T-helper 1 cell (primary cell): Measurements from ENCODE around the gene RNU1-4.
A peak's percentile ranks its signal among the peaks of the same experiment; 100 is the strongest.
"Not testable (repeated sequence)": the region's sequence is repeated elsewhere in the genome, so short reads cannot be mapped to it uniquely, and the experiment has no call there.

Experiments used
- DNase-seq, 5 donors: peaks; one replicate each; pipeline ENCODE4 v3.0.0-alpha.2; 2012 to 2020

The RNU1-4 gene

GRCh38 chr1:16728243-16728949 lies 11.9 kb upstream of the RNU1-4 start:
- DNase-seq = peak in 1 of 5 donors; percentile 12

- not testable (repeated sequence) for DNase-seq
Measured at GRCh38 chr1:16732254-16732896, 7.9 kb upstream of the RNU1-4 start.

- DNase-seq = not testable (repeated sequence)
Measured at GRCh38 chr1:16741230-16741629, 914 bp downstream of the RNU1-4 start.

- DNase-seq = not testable (repeated sequence)
Measured at GRCh38 chr1:16747660-16748059, 7.3 kb downstream of the RNU1-4 start.

GRCh38 chr1:16748710-16749109 lies 8.4 kb downstream of the RNU1-4 start:
- not testable (repeated sequence) for DNase-seq

- DNase-seq = not testable (repeated sequence)
Measured at GRCh38 chr1:16749910-16750888, 9.9 kb downstream of the RNU1-4 start.

GRCh38 chr1:16752770-16753169 lies 12.5 kb downstream of the RNU1-4 start:
- DNase-seq = not testable (repeated sequence)

GRCh38 chr1:16755385-16755784 lies 15.1 kb downstream of the RNU1-4 start:
- not testable (repeated sequence) for DNase-seq

- not testable (repeated sequence) for DNase-seq
Measured at GRCh38 chr1:16755932-16756331, 15.6 kb downstream of the RNU1-4 start.

GRCh38 chr1:16757574-16757973 lies 17.3 kb downstream of the RNU1-4 start:
- DNase-seq = not testable (repeated sequence)

- DNase-seq = not testable (repeated sequence)
Measured at GRCh38 chr1:16758060-16758459, 17.7 kb downstream of the RNU1-4 start.

GRCh38 chr1:16759041-16759493 lies 18.8 kb downstream of the RNU1-4 start:
- DNase-seq = not testable (repeated sequence)

GRCh38 chr1:16759650-16760455 lies 19.5 kb downstream of the RNU1-4 start:
- not testable (repeated sequence) for DNase-seq

- DNase-seq = not testable (repeated sequence)
Measured at GRCh38 chr1:16760456-16760765, 20.1 kb downstream of the RNU1-4 start.

- not testable (repeated sequence) for DNase-seq
Measured at GRCh38 chr1:16760801-16761200, 20.5 kb downstream of the RNU1-4 start.

- not testable (repeated sequence) for DNase-seq
Measured at GRCh38 chr1:16764248-16764819, 24.0 kb downstream of the RNU1-4 start.

- DNase-seq = not testable (repeated sequence)
Measured at GRCh38 chr1:16764820-16765655, 24.7 kb downstream of the RNU1-4 start.

- not testable (repeated sequence) for DNase-seq
Measured at GRCh38 chr1:16765731-16766605, 25.7 kb downstream of the RNU1-4 start.

GRCh38 chr1:16766689-16767256 lies 26.5 kb downstream of the RNU1-4 start:
- DNase-seq = not testable (repeated sequence)
